Measurements from ENCODE around the gene CABP7.

CABP7 gene

GRCh38 chr22:29722151-29722550, 2.3 kb downstream of the CABP7 start:
- DNase-seq = no peak

GRCh38 chr22:29722587-29722986, 2.8 kb downstream of the CABP7 start:
- DNase-seq = no peak

GRCh38 chr22:29723766-29724165, 4.0 kb downstream of the CABP7 start:
- DNase-seq = no peak

GRCh38 chr22:29724843-29725242, 5.0 kb downstream of the CABP7 start:
- DNase-seq = no peak

GRCh38 chr22:29726106-29726505, 6.3 kb downstream of the CABP7 start:
- DNase-seq = no peak

GRCh38 chr22:29726512-29727130, 6.8 kb downstream of the CABP7 start:
- DNase-seq = peak in 1 of 56 donors; percentile 51

GRCh38 chr22:29727131-29727523, 7.3 kb downstream of the CABP7 start:
- DNase-seq = peak in 9 of 56 donors; percentile 7 to 51 (median 15)

- no peak for DNase-seq
These were observed 9.4 kb downstream of the CABP7 start for GRCh38 chr22:29729161-29729560.

- DNase-seq = no peak
These were observed 11.5 kb downstream of the CABP7 start for GRCh38 chr22:29731058-29731850.

- no peak for DNase-seq
These were observed 13.1 kb downstream of the CABP7 start for GRCh38 chr22:29732883-29733282.

- peak in 6 of 56 donors; percentile 1 to 23 (median 9) for DNase-seq
These were observed 13.8 kb downstream of the CABP7 start for GRCh38 chr22:29733362-29734201.

- DNase-seq = peak in 5 of 56 donors; percentile 10 to 56 (median 19)
These were observed 14.6 kb downstream of the CABP7 start for GRCh38 chr22:29734406-29734805.

- DNase-seq = peak in 1 of 56 donors; percentile 56
These were observed 15.0 kb downstream of the CABP7 start for GRCh38 chr22:29734838-29735237.

- DNase-seq = no peak
These were observed 15.6 kb downstream of the CABP7 start for GRCh38 chr22:29735416-29735815.

GRCh38 chr22:29737251-29738117, 17.7 kb downstream of the CABP7 start:
- DNase-seq = peak in 20 of 56 donors; percentile 2 to 63 (median 22)

GRCh38 chr22:29738118-29738815, 18.5 kb downstream of the CABP7 start:
- no peak for DNase-seq

- DNase-seq = no peak
These were observed 19.6 kb downstream of the CABP7 start for GRCh38 chr22:29739346-29739875.

- DNase-seq = no peak
These were observed 20.4 kb downstream of the CABP7 start for GRCh38 chr22:29740216-29740615.

GRCh38 chr22:29741926-29742325, 22.1 kb downstream of the CABP7 start:
- DNase-seq = no peak

GRCh38 chr22:29742326-29742725, 22.5 kb downstream of the CABP7 start:
- DNase-seq = no peak
